K562 (cell line): ENCODE data around the gene NAP1L1. TPM values are rescaled to one million over a fixed set of nuclear protein-coding genes. Genes with fewer than 3 reads are reported as not detected.

Experiments used
- ELF1 ChIP-seq: fragments of 200-800 bp; sonication (Bioruptor generic); IDR thresholded peaks from 2 replicates; pipeline ENCODE4 v1.6.1; 2016; ENCODE audit warnings: missing genetic modification characterization, missing compliant biosample characterization
- FOXK1 ChIP-seq: sonication (generic); formaldehyde crosslinking; IDR thresholded peaks from 2 replicates; pipeline ENCODE4 v1.8.0; 2022; ENCODE audit warnings: missing genetic modification reagents, mild to moderate bottlenecking, borderline replicate concordance
- GABPB2 ChIP-seq: fragments of 250-450 bp; sonication (Bioruptor Pico); conservative IDR thresholded peaks from 2 replicates; pipeline ENCODE4 v1.5.1; 2021; ENCODE audit warnings: mild to moderate bottlenecking
- NCOA6 ChIP-seq: fragments of 450-650 bp; IDR thresholded peaks from 2 replicates; pipeline ENCODE4 v1.6.1; 2017; ENCODE audit warnings: mild to moderate bottlenecking
- RHOXF2B ChIP-seq: fragments of 250-450 bp; sonication (Bioruptor Pico); conservative IDR thresholded peaks from 2 replicates; pipeline ENCODE4 v1.5.1; 2021
- RUNX1 ChIP-seq: sonication (generic); IDR thresholded peaks from 2 replicates; pipeline ENCODE4 v1.6.1; 2016; ENCODE audit warnings: antibody characterized with exemption, low read depth
- TAL1 ChIP-seq: fragments of 450-650 bp; IDR thresholded peaks from 2 replicates; pipeline ENCODE4 v1.6.1; 2016; ENCODE audit warnings: mild to moderate bottlenecking
- TEAD2 ChIP-seq: fragments of 450-650 bp; IDR thresholded peaks from 2 replicates; pipeline ENCODE4 v1.6.1; 2016; ENCODE audit warnings: missing genetic modification characterization, control low read depth, missing compliant biosample characterization
- ZFP91 ChIP-seq: sonication (generic); formaldehyde crosslinking; IDR thresholded peaks from 2 replicates; pipeline ENCODE4 v1.8.0; 2022; ENCODE audit warnings: mild to moderate bottlenecking, missing genetic modification reagents
- polyA plus RNA-seq, 8 experiments: library from polyadenylated mRNA; depleted of rRNA in 4 of 8; stranded (reverse) in 5 of 8; unstranded in 3 of 8; fragments of >200 nt; fragmentation: Nextera tagmentation in 2 of 8; fragmentation: Illumina TruSeq in 1 of 8; extraction: Ambion mirVana in 2 of 8; extraction: Trizol in 1 of 8; gene quantifications; 2 replicates each; pipeline versions ENCODE4 v1.2.1 to v1.2.3, GENCODE V29; 2011 to 2014; ENCODE audit warnings: inconsistent platforms in 1 of 8, missing spikeins in 1 of 8
- total RNA-seq, 7 experiments: library from RNA; depleted of rRNA in 6 of 7; stranded (reverse); fragments of >200 nt in 6 of 7; fragmentation: Illumina TruSeq in 2 of 7; extraction: Trizol in 2 of 7; gene quantifications; 2 replicates each; pipeline versions ENCODE4 v1.2.1 to v1.2.3, GENCODE V29; 2011 to 2021; ENCODE audit warnings: low replicate concordance in 1 of 7
- TF ChIP-seq, protein P1 (sequence below), 2 experiments: fragments of 450-650 bp in 1 of 2; sonication (generic) in 1 of 2; formaldehyde crosslinking in 1 of 2; IDR thresholded peaks; 2 replicates each; pipeline versions ENCODE4 v1.7.1 to v1.9.0; 2016 to 2022; ENCODE audit warnings: inconsistent platforms in 1 of 2, mild to moderate bottlenecking in 1 of 2, missing genetic modification reagents in 1 of 2

NAP1L1 gene
- total and polyA plus RNA-seq, 9 of the 15 experiments (the other 6 are each of a cell fraction or from before 2014, with no cell fraction given): 287 to 747 (median 450) TPM

GRCh38 chr12:76032043-76032981, 52.2 kb downstream of the NAP1L1 start (continued):
- TF ChIP-seq RUNX1: no peak
- TF ChIP-seq, protein P1, sequence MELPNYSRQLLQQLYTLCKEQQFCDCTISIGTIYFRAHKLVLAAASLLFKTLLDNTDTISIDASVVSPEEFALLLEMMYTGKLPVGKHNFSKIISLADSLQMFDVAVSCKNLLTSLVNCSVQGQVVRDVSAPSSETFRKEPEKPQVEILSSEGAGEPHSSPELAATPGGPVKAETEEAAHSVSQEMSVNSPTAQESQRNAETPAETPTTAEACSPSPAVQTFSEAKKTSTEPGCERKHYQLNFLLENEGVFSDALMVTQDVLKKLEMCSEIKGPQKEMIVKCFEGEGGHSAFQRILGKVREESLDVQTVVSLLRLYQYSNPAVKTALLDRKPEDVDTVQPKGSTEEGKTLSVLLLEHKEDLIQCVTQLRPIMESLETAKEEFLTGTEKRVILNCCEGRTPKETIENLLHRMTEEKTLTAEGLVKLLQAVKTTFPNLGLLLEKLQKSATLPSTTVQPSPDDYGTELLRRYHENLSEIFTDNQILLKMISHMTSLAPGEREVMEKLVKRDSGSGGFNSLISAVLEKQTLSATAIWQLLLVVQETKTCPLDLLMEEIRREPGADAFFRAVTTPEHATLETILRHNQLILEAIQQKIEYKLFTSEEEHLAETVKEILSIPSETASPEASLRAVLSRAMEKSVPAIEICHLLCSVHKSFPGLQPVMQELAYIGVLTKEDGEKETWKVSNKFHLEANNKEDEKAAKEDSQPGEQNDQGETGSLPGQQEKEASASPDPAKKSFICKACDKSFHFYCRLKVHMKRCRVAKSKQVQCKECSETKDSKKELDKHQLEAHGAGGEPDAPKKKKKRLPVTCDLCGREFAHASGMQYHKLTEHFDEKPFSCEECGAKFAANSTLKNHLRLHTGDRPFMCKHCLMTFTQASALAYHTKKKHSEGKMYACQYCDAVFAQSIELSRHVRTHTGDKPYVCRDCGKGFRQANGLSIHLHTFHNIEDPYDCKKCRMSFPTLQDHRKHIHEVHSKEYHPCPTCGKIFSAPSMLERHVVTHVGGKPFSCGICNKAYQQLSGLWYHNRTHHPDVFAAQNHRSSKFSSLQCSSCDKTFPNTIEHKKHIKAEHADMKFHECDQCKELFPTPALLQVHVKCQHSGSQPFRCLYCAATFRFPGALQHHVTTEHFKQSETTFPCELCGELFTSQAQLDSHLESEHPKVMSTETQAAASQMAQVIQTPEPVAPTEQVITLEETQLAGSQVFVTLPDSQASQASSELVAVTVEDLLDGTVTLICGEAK (IDR thresholded peaks at IDR 0.05): no peak
- TF ChIP-seq, protein P1 (CRISPR knock-in tag; IDR thresholded peaks at IDR 0.05): no peak
- TF ChIP-seq GABPB2: no peak
- 0 out of 2 replicates have a peak, but pooled peaks have one; percentile 37 for TF ChIP-seq FOXK1 (CRISPR knock-in tag)
- no peak for TF ChIP-seq RHOXF2B
- no peak for TF ChIP-seq TAL1
- TF ChIP-seq ELF1 (tag): no peak
- 0 out of 2 replicates have a peak, but pooled peaks have one; percentile 47 for TF ChIP-seq ZFP91 (CRISPR knock-in tag)
- TF ChIP-seq TEAD2 (tag): no peak
- TF ChIP-seq NCOA6: 0 out of 2 replicates have a peak, but pooled peaks have one; percentile 9
